H1 (cell line): Measurements from ENCODE around the gene DHX29. TPM values are rescaled to one million over a fixed set of nuclear protein-coding genes. Genes with fewer than 3 reads are reported as not detected.

Source experiments
- CTCF ChIA-PET: fragments of 300-600 bp; sonication (Branson Sonifier 250); formaldehyde crosslinking; loops from one replicate; lab custom pipeline; 2021; ENCODE audit not compliant: partially characterized antibody; lab: Charles Lee
- POLR2A ChIA-PET: fragments of 300-600 bp; sonication (Branson Sonifier 250); formaldehyde crosslinking; loops from one replicate; lab custom pipeline; 2021; ENCODE audit warnings: inconsistent platforms; ENCODE audit not compliant: partially characterized antibody; lab: Charles Lee
- DNase-seq, 2 experiments: peaks; one replicate each; pipeline versions ENCODE4 v3.0.0 to v3.0.0-alpha.2; 2010 to 2022; ENCODE audit warnings: low spot score in 2 of 2, low read depth in 1 of 2, mixed read lengths in 1 of 2
- FAIRE-seq: peaks from 2 replicates; lab custom pipeline; 2011; peaks lifted over from hg19 to GRCh38; lab: Jason Lieb, UNC
- H2AFZ ChIP-seq: 2 replicates; pipeline ENCODE4 v1.8.1; 2012; ENCODE audit warnings: low read length, inconsistent platforms
- H2AK5ac ChIP-seq: 2 replicates; pipeline ENCODE4 v1.6.1; 2013; ENCODE audit warnings: low read depth, low read length
- H2BK120ac ChIP-seq: replicated peaks from 2 replicates; pipeline ENCODE3; 2013; ENCODE audit warnings: low read depth, low read length, inconsistent platforms
- H2BK12ac ChIP-seq: 2 replicates; pipeline ENCODE4 v1.6.1; 2013; ENCODE audit warnings: low read depth, low read length
- H2BK15ac ChIP-seq: 2 replicates; pipeline ENCODE4 v1.6.1; 2013; ENCODE audit warnings: low read length
- H2BK20ac ChIP-seq: 2 replicates; pipeline ENCODE4 v1.6.1; 2013; ENCODE audit warnings: low read length
- H2BK5ac ChIP-seq: 2 replicates; pipeline ENCODE4 v1.6.1; 2013; ENCODE audit warnings: low read depth, low read length
- H3K14ac ChIP-seq: 2 replicates; pipeline ENCODE4 v1.6.1; 2013; ENCODE audit warnings: inconsistent platforms; ENCODE audit not compliant: insufficient read length
- H3K18ac ChIP-seq: 2 replicates; pipeline ENCODE4 v1.6.1; 2013; ENCODE audit warnings: low read length; ENCODE audit errors: extremely low read depth
- H3K23ac ChIP-seq: 2 replicates; pipeline ENCODE4 v1.6.1; 2013; ENCODE audit warnings: inconsistent platforms; ENCODE audit not compliant: insufficient read length
- H3K23me2 ChIP-seq: 2 replicates; pipeline ENCODE4 v1.6.1; 2013; ENCODE audit warnings: low read depth, low read length
- H3K27ac ChIP-seq: 2 replicates; pipeline ENCODE4 v1.6.1; 2011; ENCODE audit warnings: low read depth, low read length, inconsistent platforms
- H3K27me3 ChIP-seq, 4 experiments: replicated peaks in 1 of 4; 1 replicate in 1 of 4; 2 replicates in 3 of 4; pipeline versions ENCODE4 v1.6.1 to v1.8.1; 2011 to 2013; ENCODE audit warnings: low read length in 3 of 4, mild to moderate bottlenecking in 3 of 4, inconsistent platforms in 2 of 4, mixed read lengths in 2 of 4, moderate library complexity in 1 of 4; ENCODE audit not compliant: control insufficient read depth in 3 of 4, insufficient read depth in 3 of 4; ENCODE audit errors: extremely low read depth in 1 of 4
- H3K36me3 ChIP-seq, 4 experiments: 2 replicates each; pipeline versions ENCODE4 v1.6.1 to v1.8.1; 2011 to 2013; ENCODE audit warnings: mild to moderate bottlenecking in 4 of 4, low read length in 3 of 4, moderate library complexity in 2 of 4, control low read depth in 1 of 4, inconsistent platforms in 1 of 4; ENCODE audit not compliant: insufficient read depth in 4 of 4, control insufficient read depth in 2 of 4
- H3K4ac ChIP-seq: replicated peaks from 2 replicates; pipeline ENCODE3; 2013; ENCODE audit warnings: low read length, low read depth, mixed read lengths, inconsistent platforms; ENCODE audit not compliant: insufficient read length
- H3K4me1 ChIP-seq, 4 experiments: replicated peaks in 1 of 4; 1 replicate in 1 of 4; 2 replicates in 3 of 4; pipeline versions ENCODE4 v1.6.1 to v1.8.1; 2011 to 2013; ENCODE audit warnings: low read length in 3 of 4, inconsistent platforms in 2 of 4, mixed read lengths in 1 of 4; ENCODE audit not compliant: insufficient read depth in 4 of 4, control insufficient read depth in 3 of 4
- H3K4me2 ChIP-seq, 2 experiments: 2 replicates each; pipeline versions ENCODE4 v1.6.1 to v1.8.1; 2011 to 2013; ENCODE audit warnings: low read depth in 2 of 2, low read length in 2 of 2, control low read depth in 1 of 2, inconsistent platforms in 1 of 2, mild to moderate bottlenecking in 1 of 2; ENCODE audit not compliant: insufficient read depth in 1 of 2
- H3K4me3 ChIP-seq, 4 experiments: fragments of 200-600, 300-600 bp in 1 of 4; sonication (generic), shearing (Covaris generic), sonication (Bioruptor Twin) in 1 of 4; 2 replicates each; pipeline versions ENCODE4 v1.5.1 to v1.8.1; 2011 to 2016; ENCODE audit warnings: low read length in 4 of 4, low read depth in 3 of 4, control low read depth in 2 of 4, inconsistent platforms in 2 of 4, mild to moderate bottlenecking in 2 of 4, mixed read lengths in 1 of 4, moderate library complexity in 1 of 4; ENCODE audit not compliant: insufficient read depth in 2 of 4; ENCODE audit errors: extremely low read depth in 1 of 4
- H3K56ac ChIP-seq: replicated peaks from 2 replicates; pipeline ENCODE3; 2013; ENCODE audit warnings: low read depth, mild to moderate bottlenecking, mixed read lengths, low read length, inconsistent platforms; ENCODE audit not compliant: insufficient read length
- H3K79me1 ChIP-seq: 2 replicates; pipeline ENCODE4 v1.6.1; 2013; ENCODE audit warnings: low read depth, low read length, control low read depth
- H3K79me2 ChIP-seq, 2 experiments: 2 replicates each; pipeline versions ENCODE4 v1.6.1 to v1.8.1; 2012 to 2013; ENCODE audit warnings: low read length in 2 of 2, mild to moderate bottlenecking in 2 of 2, inconsistent platforms in 1 of 2; ENCODE audit not compliant: insufficient read depth in 2 of 2, control insufficient read depth in 1 of 2
- H3K9ac ChIP-seq, 4 experiments: replicated peaks in 1 of 4; 1 replicate in 1 of 4; 2 replicates in 3 of 4; pipeline versions ENCODE4 v1.6.1 to v1.8.1; 2011 to 2013; ENCODE audit warnings: low read depth in 3 of 4, low read length in 3 of 4, control low read depth in 2 of 4, mild to moderate bottlenecking in 2 of 4, moderate library complexity in 2 of 4, inconsistent platforms in 1 of 4; ENCODE audit errors: extremely low read depth in 1 of 4
- H3K9me3 ChIP-seq, 2 experiments: 2 replicates each; pipeline versions ENCODE4 v1.6.1 to v1.8.1; 2012 to 2013; ENCODE audit warnings: mild to moderate bottlenecking in 2 of 2, moderate library complexity in 2 of 2, control low read depth in 1 of 2, inconsistent platforms in 1 of 2, low read depth in 1 of 2, low read length in 1 of 2, mixed read lengths in 1 of 2; ENCODE audit not compliant: insufficient read depth in 2 of 2
- H4K20me1 ChIP-seq, 2 experiments: replicated peaks in 1 of 2; 2 replicates each; pipeline versions ENCODE3 to v1.8.1; 2011 to 2013; ENCODE audit warnings: inconsistent platforms in 2 of 2, low read length in 2 of 2, mild to moderate bottlenecking in 1 of 2; ENCODE audit not compliant: insufficient read depth in 2 of 2, control insufficient read depth in 1 of 2
- H4K5ac ChIP-seq: 2 replicates; pipeline ENCODE4 v1.6.1; 2013; ENCODE audit warnings: low read length, low read depth, mixed read lengths, inconsistent platforms; ENCODE audit not compliant: insufficient read length
- H4K8ac ChIP-seq: 2 replicates; pipeline ENCODE4 v1.8.0; 2013; ENCODE audit warnings: mild to moderate bottlenecking, moderate library complexity, low read length, inconsistent platforms; ENCODE audit not compliant: insufficient read depth; ENCODE audit errors: extremely low read depth
- H4K91ac ChIP-seq: replicated peaks from 2 replicates; pipeline ENCODE3; 2013; ENCODE audit warnings: low read length, mixed read lengths, inconsistent platforms; ENCODE audit not compliant: insufficient read length
- CBX5 ChIP-seq: fragments of 300-800, 300-1000 bp; sonication (generic); IDR thresholded peaks from 2 replicates; pipeline ENCODE4 v1.7.1; 2016; ENCODE audit warnings: antibody characterized with exemption, low read length, low read depth
- WGBS, 2 experiments: shearing (Covaris generic) in 1 of 2; methylation state at CpG; one replicate each; pipeline versions ENCODE4 v1.1.6 to v1.1.7; 2013 to 2015; ENCODE audit warnings: low lambda C conversion rate in 2 of 2, mixed read lengths in 2 of 2, inconsistent platforms in 1 of 2, low coverage in 1 of 2, missing lambda C conversion rate in 1 of 2; ENCODE audit not compliant: insufficient replicate concordance in 2 of 2, insufficient coverage in 1 of 2, insufficient read length in 1 of 2; ENCODE audit errors: extremely low coverage in 1 of 2, missing lambda C conversion rate in 1 of 2; 5-methylcytosine and 5-hydroxymethylcytosine counted together
- polyA plus RNA-seq, 7 experiments: library from polyadenylated mRNA; depleted of rRNA in 3 of 7; stranded (reverse) in 5 of 7; unstranded in 2 of 7; fragments of >200 nt in 5 of 7; fragments of 200-250 nt in 2 of 7; gene quantifications; 1 replicate in 5 of 7; 2 replicates in 1 of 7; 4 replicates in 1 of 7; pipeline versions ENCODE4 v1.2.1 to v1.2.3, GENCODE V29; 2011 to 2013; ENCODE audit warnings: missing spikeins in 2 of 7, mixed read lengths in 2 of 7
- total RNA-seq: library from RNA; stranded (reverse); fragmentation: NEBNext Ultra II Directional; extraction: Animal tissue kit (Norgen Biotek cat#: 25700); gene quantifications from 2 replicates; pipeline ENCODE4 v1.2.1, GENCODE V29; 2021

Gene DHX29
- total and polyA plus RNA-seq, 2 of the 8 experiments (the other 6 are each of a cell fraction or from before 2014, with no cell fraction given) = 3.4 to 32.1 TPM

GRCh38 chr5:55211184-55211874 is 96.2 kb downstream of the DHX29 start:
- Histone ChIP-seq H3K56ac (no peak overlapping the region), H3K27me3 (no peaks in the 10 kb centered on the region), H2AFZ (no peak overlapping the region), H3K79me1 (no peaks in the 10 kb centered on the region), H3K23ac (no peak overlapping the region), H2BK5ac (no peak overlapping the region), H3K18ac (no peak overlapping the region), H3K14ac (no peak overlapping the region), H4K8ac (no peak overlapping the region), H3K4ac (no peak overlapping the region), H3K27ac (no peak overlapping the region), H4K5ac (no peak overlapping the region), H2BK120ac (no peak overlapping the region), H3K4me2 (no peak overlapping the region), H3K9ac (no peak overlapping the region), H3K79me2 (no peaks in the 10 kb centered on the region), H3K36me3 (no peaks in the 10 kb centered on the region), H3K9me3 (no peaks in the 10 kb centered on the region), H4K20me1 (no peaks in the 10 kb centered on the region), H3K4me1 (no peaks in the 10 kb centered on the region), H2AK5ac (no peak overlapping the region), H2BK15ac (no peak overlapping the region), H4K91ac (no peak overlapping the region), H2BK20ac (no peak overlapping the region), H3K4me3 (no peak overlapping the region), H3K23me2 (no peaks in the 10 kb centered on the region), H2BK12ac (no peak overlapping the region)
- 80% methylated on average over 2 of the region's 2 CpGs; no CpG with 5 or more reads in 1 of the 2 experiments for WGBS, 2 experiments
- ChIA-PET POLR2A (no interaction called here), CTCF (interaction anchor here (0.9 to 1.6 kb wide), 3 partner anchors 10 to 248 kb away, joined by 3 to 12 read pairs (median 4); no protein-coding TSS in a partner anchor)
- no peak for TF ChIP-seq CBX5
- no peak for FAIRE-seq
- no peak for DNase-seq

Other genes with a start within 250 kb of the DHX29 start
- not detected in 2 replicates for gene GZMA, start 205.0 kb downstream of the DHX29 start, total RNA-seq
- gene GZMA, start 205.0 kb downstream of the DHX29 start, polyA plus RNA-seq (2011; rRNA removed) = not detected in 2 replicates
- 55.5 and 60.4 TPM in 2 replicates for gene GPX8, start 147.5 kb downstream of the DHX29 start, total RNA-seq
- gene GPX8, start 147.5 kb downstream of the DHX29 start, polyA plus RNA-seq (2011; rRNA removed) = 11.2 and 19.5 TPM in 2 replicates
- not detected in 2 replicates for gene CDC20B, start 134.5 kb downstream of the DHX29 start, total RNA-seq
- gene CDC20B, start 134.5 kb downstream of the DHX29 start, polyA plus RNA-seq (2011; rRNA removed) = 0.06 and 0.08 TPM in 2 replicates
- gene MCIDAS, start 80.4 kb downstream of the DHX29 start, total RNA-seq = not detected in 2 replicates
- 0.15 and 0.17 TPM in 2 replicates for gene MCIDAS, start 80.4 kb downstream of the DHX29 start, polyA plus RNA-seq (2011; rRNA removed)
- 0.27 and 0.41 TPM in 2 replicates for gene CCNO, start 74.1 kb downstream of the DHX29 start, total RNA-seq
- 0.14 and 0.33 TPM in 2 replicates for gene CCNO, start 74.1 kb downstream of the DHX29 start, polyA plus RNA-seq (2011; rRNA removed)
- gene MTREX, start 295 bp upstream of the DHX29 start, total RNA-seq = 129 and 130 TPM in 2 replicates
- gene MTREX, start 295 bp upstream of the DHX29 start, polyA plus RNA-seq (2011; rRNA removed) = 11.2 and 16.0 TPM in 2 replicates
- 43.7 and 47.2 TPM in 2 replicates for gene PLPP1, start 227.3 kb upstream of the DHX29 start, total RNA-seq
- 66.4 and 91.3 TPM in 2 replicates for gene PLPP1, start 227.3 kb upstream of the DHX29 start, polyA plus RNA-seq (2011; rRNA removed)